B cell (primary cell): Measurements from ENCODE around the gene RASA1. TPM values are rescaled to one million over a fixed set of nuclear protein-coding genes. Genes with fewer than 3 reads are reported as not detected.

Experiments used
- ATAC-seq: fragments of 200-7000 bp; cut with Tn5 transposase; one replicate; pipeline ENCODE4 v1.10.0; 2021; ENCODE audit warnings: low read depth, mild to moderate bottlenecking, moderate number of reproducible peaks, moderate library complexity
- CTCF ChIA-PET: fragments of 350-600 bp; sonication (Branson Sonifier 250); formaldehyde crosslinking; loops from one replicate; lab custom pipeline; 2021; ENCODE audit warnings: antibody characterized with exemption, inconsistent platforms; lab: Charles Lee
- POLR2A ChIA-PET: fragments of 350-600 bp; sonication (Branson Sonifier 250); formaldehyde crosslinking; loops from one replicate; lab custom pipeline; 2021; ENCODE audit warnings: antibody characterized with exemption; lab: Charles Lee
- DNase-seq: peaks from one replicate; pipeline ENCODE4 v3.0.0; 2013
- H2AFZ ChIP-seq: 2 replicates; pipeline ENCODE4 v1.6.1; 2012; ENCODE audit warnings: mild to moderate bottlenecking, low read depth, low read length; ENCODE audit not compliant: insufficient read depth, poor library complexity, severe bottlenecking
- H3K27ac ChIP-seq, 2 donors: 1 replicate in 1 of 2; 2 replicates in 1 of 2; pipeline ENCODE4 v1.5.1; 2012 to 2013; ENCODE audit warnings: low read length in 2 of 2, mild to moderate bottlenecking in 2 of 2, moderate library complexity in 1 of 2
- H3K27me3 ChIP-seq, 4 experiments: fragments of 200-600 bp in 1 of 4; sonication (generic) in 1 of 4; replicated peaks in 1 of 4; 1 replicate in 2 of 4; 2 replicates in 2 of 4; pipeline versions ENCODE4 v1.6.1 to v1.7.0; 2013 to 2016; ENCODE audit warnings: low read length in 3 of 4, mild to moderate bottlenecking in 2 of 4, mixed read lengths in 1 of 4, moderate library complexity in 1 of 4; ENCODE audit not compliant: insufficient read depth in 4 of 4, control insufficient read depth in 3 of 4; ENCODE audit errors: control extremely low read depth in 1 of 4
- H3K36me3 ChIP-seq, 2 experiments: replicated peaks in 1 of 2; 1 replicate in 1 of 2; 2 replicates in 1 of 2; pipeline versions ENCODE4 v1.6.1 to v1.7.1; 2013; ENCODE audit warnings: low read length in 1 of 2; ENCODE audit not compliant: insufficient read depth in 2 of 2, control insufficient read depth in 1 of 2; ENCODE audit errors: control extremely low read depth in 1 of 2, extremely low read depth in 1 of 2
- H3K4me1 ChIP-seq, 2 donors: fragments of 200-600 bp in 1 of 2; sonication (generic) in 1 of 2; 1 replicate in 1 of 2; 2 replicates in 1 of 2; pipeline versions ENCODE4 v1.5.1 to v1.6.1; 2013 to 2017; ENCODE audit warnings: low read length in 2 of 2; ENCODE audit not compliant: control insufficient read depth in 2 of 2, insufficient read depth in 2 of 2
- H3K4me2 ChIP-seq: replicated peaks from 2 replicates; pipeline ENCODE3; 2012; ENCODE audit warnings: mild to moderate bottlenecking, low read depth, low read length; ENCODE audit not compliant: poor library complexity, severe bottlenecking
- H3K4me3 ChIP-seq, 5 experiments: fragments of 200-600 bp in 1 of 5; sonication (generic) in 1 of 5; 1 replicate in 3 of 5; 2 replicates in 2 of 5; pipeline versions ENCODE4 v1.5.1 to v1.7.0; 2011 to 2016; ENCODE audit warnings: low read length in 4 of 5, mild to moderate bottlenecking in 4 of 5, low read depth in 2 of 5, control low read depth in 1 of 5, moderate library complexity in 1 of 5; ENCODE audit not compliant: insufficient read depth in 1 of 5; ENCODE audit errors: control extremely low read depth in 1 of 5, extremely low read depth in 1 of 5
- H3K79me2 ChIP-seq: fragments of 200-600 bp; sonication (generic); one replicate; pipeline ENCODE4 v1.6.0; 2016; ENCODE audit warnings: low read length; ENCODE audit not compliant: control insufficient read depth, insufficient read depth
- H3K9ac ChIP-seq: fragments of 200-600 bp; sonication (generic); 2 replicates; pipeline ENCODE4 v1.6.1; 2017; ENCODE audit warnings: mild to moderate bottlenecking, low read length, moderate library complexity
- H3K9me3 ChIP-seq, 3 donors: one replicate each; pipeline versions ENCODE4 v1.6.1 to v1.7.1; 2013; ENCODE audit warnings: low read length in 2 of 3; ENCODE audit not compliant: control insufficient read depth in 2 of 3, insufficient read depth in 1 of 3; ENCODE audit errors: control extremely low read depth in 1 of 3
- H4K20me1 ChIP-seq: 2 replicates; pipeline ENCODE4 v1.6.0; 2012; ENCODE audit warnings: mild to moderate bottlenecking, low read length; ENCODE audit not compliant: insufficient read depth, control insufficient read depth, poor library complexity, severe bottlenecking
- H3K27ac Mint-ChIP-seq: one replicate; pipeline ENCODE4 v1.8.0; 2021; ENCODE audit warnings: mixed read lengths
- H3K27me3 Mint-ChIP-seq: one replicate; pipeline ENCODE4 v1.8.0; 2021; ENCODE audit warnings: mixed read lengths
- H3K4me1 Mint-ChIP-seq: one replicate; pipeline ENCODE4 v1.8.0; 2021; ENCODE audit warnings: mixed read lengths
- H3K4me3 Mint-ChIP-seq: one replicate; pipeline ENCODE4 v1.8.0; 2021; ENCODE audit warnings: mixed read lengths
- H3K9me3 Mint-ChIP-seq: one replicate; pipeline ENCODE4 v1.8.0; 2022; ENCODE audit warnings: mixed read lengths; ENCODE audit not compliant: insufficient read depth
- EZH2 ChIP-seq: IDR thresholded peaks from 2 replicates; pipeline ENCODE4 v1.6.1; 2012; ENCODE audit warnings: borderline replicate concordance, low read depth, mild to moderate bottlenecking, moderate library complexity, low read length; ENCODE audit not compliant: insufficient read depth, poor library complexity, severe bottlenecking
- WGBS: methylation state at CpG from one replicate; pipeline ENCODE4 v1.1.5; 2013; ENCODE audit warnings: missing lambda C conversion rate; ENCODE audit not compliant: insufficient coverage; 5-methylcytosine and 5-hydroxymethylcytosine counted together
- intact Hi-C: fragments of 100-400 bp; cut with micrococcal nuclease; formaldehyde crosslinking; loops from one replicate; pipeline ENCODE4 v1.10.0; 2022
- polyA plus RNA-seq: library from polyadenylated mRNA; depleted of rRNA; stranded (reverse); fragments of >200 nt; gene quantifications from 2 replicates; pipeline ENCODE4 v1.2.3, GENCODE V29; 2012
- total RNA-seq, 2 donors: library from RNA; stranded (reverse); fragments of 120-200 nt in 1 of 2; gene quantifications; 1 replicate in 1 of 2; 2 replicates in 1 of 2; pipeline versions ENCODE4 v1.2.3 to v1.2.4, GENCODE V29; 2013 to 2022
- TF ChIP-seq, protein P1 (sequence below): fragments of 200-600 bp; IDR thresholded peaks from one replicate; pipeline ENCODE4 v1.8.0; 2022; ENCODE audit warnings: antibody characterized with exemption, mild to moderate bottlenecking

RASA1 gene
- total and polyA plus RNA-seq, 2 donors (not counting 1 experiment from before 2014, with no cell fraction given): 18.9 to 32.2 TPM

DNA sequence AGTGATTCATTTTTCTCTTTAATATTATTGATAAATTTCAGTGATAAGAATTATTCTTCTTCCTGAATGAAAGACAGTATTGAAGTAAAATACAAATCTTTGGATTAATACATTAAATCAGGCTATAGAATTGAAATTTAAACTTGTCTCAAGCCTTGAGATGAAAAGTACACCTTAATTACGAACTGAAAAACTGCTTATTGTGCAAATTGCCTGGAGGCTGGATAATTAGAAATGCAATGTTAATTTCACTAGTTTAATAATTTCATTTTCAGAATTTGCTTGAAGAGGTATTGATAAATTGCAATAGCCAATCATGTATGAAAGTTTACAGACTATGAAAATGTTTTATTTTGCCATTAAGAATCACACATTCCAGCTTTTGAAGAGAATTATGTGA is 156.1 kb downstream of the RASA1 start:
- TF ChIP-seq, protein P1, sequence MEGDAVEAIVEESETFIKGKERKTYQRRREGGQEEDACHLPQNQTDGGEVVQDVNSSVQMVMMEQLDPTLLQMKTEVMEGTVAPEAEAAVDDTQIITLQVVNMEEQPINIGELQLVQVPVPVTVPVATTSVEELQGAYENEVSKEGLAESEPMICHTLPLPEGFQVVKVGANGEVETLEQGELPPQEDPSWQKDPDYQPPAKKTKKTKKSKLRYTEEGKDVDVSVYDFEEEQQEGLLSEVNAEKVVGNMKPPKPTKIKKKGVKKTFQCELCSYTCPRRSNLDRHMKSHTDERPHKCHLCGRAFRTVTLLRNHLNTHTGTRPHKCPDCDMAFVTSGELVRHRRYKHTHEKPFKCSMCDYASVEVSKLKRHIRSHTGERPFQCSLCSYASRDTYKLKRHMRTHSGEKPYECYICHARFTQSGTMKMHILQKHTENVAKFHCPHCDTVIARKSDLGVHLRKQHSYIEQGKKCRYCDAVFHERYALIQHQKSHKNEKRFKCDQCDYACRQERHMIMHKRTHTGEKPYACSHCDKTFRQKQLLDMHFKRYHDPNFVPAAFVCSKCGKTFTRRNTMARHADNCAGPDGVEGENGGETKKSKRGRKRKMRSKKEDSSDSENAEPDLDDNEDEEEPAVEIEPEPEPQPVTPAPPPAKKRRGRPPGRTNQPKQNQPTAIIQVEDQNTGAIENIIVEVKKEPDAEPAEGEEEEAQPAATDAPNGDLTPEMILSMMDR: no peak
- no peak for TF ChIP-seq EZH2
- Histone ChIP-seq H3K36me3 (no peaks in the 10 kb centered on the region), H4K20me1 (no peaks in the 10 kb centered on the region), H3K4me2 (no peak overlapping the region), H3K27me3 (no peaks in the 10 kb centered on the region), H3K27ac (no peak overlapping the region), H3K4me3 (no peak overlapping the region), H3K9ac (no peak overlapping the region), H3K4me1 (no peaks in the 10 kb centered on the region), H3K79me2 (no peaks in the 10 kb centered on the region), H2AFZ (no peak overlapping the region), H3K9me3 (no peaks in the 10 kb centered on the region)
- ATAC-seq (no peak), DNase-seq (no peak)
- Mint-ChIP-seq H3K9me3 (no peaks in the 10 kb centered on the region), H3K4me3 (no peak overlapping the region), H3K27me3 (peaks cover 10% of the 10 kb centered on the region), H3K27ac (no peak overlapping the region), H3K4me1 (no peaks in the 10 kb centered on the region)
- CTCF ChIA-PET: no interaction called here
- POLR2A ChIA-PET: no interaction called here
- intact Hi-C loops: no loop called here
- WGBS: no CpG with 5 or more reads among the region's 1 CpG

DNA sequence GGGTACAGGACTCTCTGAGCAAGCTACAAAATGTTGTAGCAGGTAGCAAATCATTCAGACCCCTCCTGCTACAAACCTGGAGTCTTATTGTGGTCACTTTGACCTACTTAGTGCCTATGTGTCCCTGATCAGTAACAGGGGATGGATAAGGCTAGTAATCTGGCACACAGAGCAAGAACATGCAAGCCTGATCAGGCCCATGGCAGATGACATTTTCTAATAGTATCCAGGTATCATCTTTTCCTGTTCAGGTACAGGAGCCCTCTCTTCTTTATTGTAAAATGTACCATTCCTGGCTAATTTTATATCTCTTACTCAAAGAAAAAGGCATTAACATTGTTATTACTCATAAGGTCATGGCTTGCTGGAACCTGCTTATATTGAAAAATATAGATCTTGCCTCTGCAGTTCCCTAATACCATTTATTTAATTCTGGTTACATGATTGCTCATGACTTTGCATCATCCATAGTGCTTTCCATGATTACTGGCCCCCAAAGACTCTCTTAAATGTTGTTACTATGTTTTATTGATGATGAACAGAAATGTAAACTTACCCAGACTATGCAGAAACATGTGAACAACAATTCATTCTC is 163.3 kb downstream of the RASA1 start:
- ChIA-PET CTCF (no interaction called here), POLR2A (no interaction called here)
- Histone ChIP-seq H3K79me2 (no peaks in the 10 kb centered on the region), H3K4me3 (no peak overlapping the region), H3K27me3 (peaks cover 0 to 7% (median 2%) of the 10 kb centered on the region in 4 experiments), H3K36me3 (no peaks in the 10 kb centered on the region), H2AFZ (no peak overlapping the region), H3K4me1 (no peaks in the 10 kb centered on the region), H4K20me1 (no peaks in the 10 kb centered on the region), H3K4me2 (no peak overlapping the region), H3K9me3 (no peaks in the 10 kb centered on the region), H3K9ac (no peak overlapping the region), H3K27ac (no peak overlapping the region)
- no peak for TF ChIP-seq EZH2
- TF ChIP-seq, protein P1: no peak
- H3K27me3 Mint-ChIP-seq: peaks cover 22% of the 10 kb centered on the region
- ATAC-seq (no peak), DNase-seq (no peak)
- no peak overlapping the region for H3K4me3 Mint-ChIP-seq
- intact Hi-C loops: no loop called here
- no peaks in the 10 kb centered on the region for H3K4me1 Mint-ChIP-seq
- no peak overlapping the region for H3K27ac Mint-ChIP-seq
- no peaks in the 10 kb centered on the region for H3K9me3 Mint-ChIP-seq
